ENCODE data around the gene CYP2R1. TPM values are rescaled to one million over a fixed set of nuclear protein-coding genes. Genes with fewer than 3 reads are reported as not detected.

The CYP2R1 gene
- total and polyA plus RNA-seq, 2 donors (not counting 3 experiments of a cell fraction or from before 2014, with no cell fraction given), result 5.8 to 8.0 TPM

DNA sequence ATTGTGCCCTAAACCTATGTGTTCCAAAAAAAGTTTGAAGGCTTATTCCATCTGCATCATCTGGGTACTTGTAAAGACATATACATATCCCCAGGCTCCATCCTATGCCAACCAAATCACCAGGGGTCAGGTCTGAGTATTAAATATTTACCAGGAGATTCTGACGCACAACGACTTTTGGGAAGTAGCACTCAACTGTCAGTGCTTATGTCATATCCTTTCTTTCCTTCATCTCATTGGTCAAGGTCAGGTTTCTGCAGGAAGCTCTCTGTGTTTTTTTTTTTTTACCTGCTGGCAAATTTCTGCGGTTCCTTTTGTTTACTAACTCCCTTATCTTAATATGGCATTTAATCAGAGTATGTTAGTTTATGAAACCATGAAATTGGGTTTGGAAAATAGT lies 22.5 kb upstream of the CYP2R1 start:
- Histone ChIP-seq H3K4me3 (replicated peaks in 1 of 3; ENCODE audit: insufficient read depth in 1 of 3, low read depth in 1 of 3, low read length in 3 of 3) (no peak overlapping the region), H3K4me2 (ENCODE audit: insufficient read depth, low read length) (no peak overlapping the region), H2AFZ (ENCODE audit: low read depth, low read length) (no peak overlapping the region), H3K4me1 (ENCODE audit: control insufficient read depth, extremely low read depth, insufficient read depth, low read length) (no peaks in the 10 kb centered on the region), H3K9me1 (replicated peaks; ENCODE audit: control insufficient read depth, extremely low read depth, insufficient read depth, low read length) (no peaks in the 10 kb centered on the region), H4K20me1 (replicated peaks; ENCODE audit: control insufficient read depth, extremely low read depth, insufficient read depth, low read length) (no peaks in the 10 kb centered on the region), H3K27ac (ENCODE audit: insufficient read depth, low read depth, low read length) (no peak overlapping the region), H3K79me2 (ENCODE audit: control insufficient read depth, insufficient read depth, low read length) (no peaks in the 10 kb centered on the region), H3K27me3 (ENCODE audit: control insufficient read depth in 2 of 2, insufficient read depth in 2 of 2, low read length in 2 of 2) (peaks cover 2 to 17% of the 10 kb centered on the region in 2 experiments), H3K36me3 (ENCODE audit: control insufficient read depth in 2 of 2, extremely low read depth in 1 of 2, insufficient read depth in 2 of 2, low read length in 2 of 2) (no peaks in the 10 kb centered on the region), H3K9me3 (replicated peaks; ENCODE audit: control insufficient read depth, insufficient read depth, low read length) (no peaks in the 10 kb centered on the region), H3K9ac (replicated peaks; ENCODE audit: extremely low read depth, insufficient read depth, low read length) (no peak overlapping the region)
- dilution Hi-C loops (cut with MboI; ENCODE audit: extremely low pct_ligation_motif_present, low sequenced_read_pairs) (no loop called here), intact Hi-C loops (cut with micrococcal nuclease) (no loop called here)
- CTCF ChIA-PET, result interaction anchor here (0.7 to 1.0 kb wide), 3 partner anchors 8 to 160 kb away, joined by 3 read pairs; no protein-coding TSS in a partner anchor
- no TSS peak for BruUV-seq (replicated peaks)
- TF ChIP-seq POLR2AphosphoS5 (IDR thresholded peaks at IDR 0.05; ENCODE audit: insufficient read depth, low read depth, low read length) (no peak), POLR2A (IDR thresholded peaks at IDR 0.05; ENCODE audit: low read depth, low read length) (no peak), MYC (IDR thresholded peaks at IDR 0.05; ENCODE audit: low read depth, low read length) (no peak)
- TF ChIP-seq, protein P1, sequence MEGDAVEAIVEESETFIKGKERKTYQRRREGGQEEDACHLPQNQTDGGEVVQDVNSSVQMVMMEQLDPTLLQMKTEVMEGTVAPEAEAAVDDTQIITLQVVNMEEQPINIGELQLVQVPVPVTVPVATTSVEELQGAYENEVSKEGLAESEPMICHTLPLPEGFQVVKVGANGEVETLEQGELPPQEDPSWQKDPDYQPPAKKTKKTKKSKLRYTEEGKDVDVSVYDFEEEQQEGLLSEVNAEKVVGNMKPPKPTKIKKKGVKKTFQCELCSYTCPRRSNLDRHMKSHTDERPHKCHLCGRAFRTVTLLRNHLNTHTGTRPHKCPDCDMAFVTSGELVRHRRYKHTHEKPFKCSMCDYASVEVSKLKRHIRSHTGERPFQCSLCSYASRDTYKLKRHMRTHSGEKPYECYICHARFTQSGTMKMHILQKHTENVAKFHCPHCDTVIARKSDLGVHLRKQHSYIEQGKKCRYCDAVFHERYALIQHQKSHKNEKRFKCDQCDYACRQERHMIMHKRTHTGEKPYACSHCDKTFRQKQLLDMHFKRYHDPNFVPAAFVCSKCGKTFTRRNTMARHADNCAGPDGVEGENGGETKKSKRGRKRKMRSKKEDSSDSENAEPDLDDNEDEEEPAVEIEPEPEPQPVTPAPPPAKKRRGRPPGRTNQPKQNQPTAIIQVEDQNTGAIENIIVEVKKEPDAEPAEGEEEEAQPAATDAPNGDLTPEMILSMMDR (IDR thresholded peaks at IDR 0.05; ENCODE audit: extremely low read depth in 1 of 2, insufficient read depth in 1 of 2, low read depth in 1 of 2, low read length in 2 of 2), result no peak
- POLR2A ChIA-PET, result no interaction called here
- FAIRE-seq (no peak), DNase-seq (ENCODE audit: low read depth, low spot score) (no peak)

DNA sequence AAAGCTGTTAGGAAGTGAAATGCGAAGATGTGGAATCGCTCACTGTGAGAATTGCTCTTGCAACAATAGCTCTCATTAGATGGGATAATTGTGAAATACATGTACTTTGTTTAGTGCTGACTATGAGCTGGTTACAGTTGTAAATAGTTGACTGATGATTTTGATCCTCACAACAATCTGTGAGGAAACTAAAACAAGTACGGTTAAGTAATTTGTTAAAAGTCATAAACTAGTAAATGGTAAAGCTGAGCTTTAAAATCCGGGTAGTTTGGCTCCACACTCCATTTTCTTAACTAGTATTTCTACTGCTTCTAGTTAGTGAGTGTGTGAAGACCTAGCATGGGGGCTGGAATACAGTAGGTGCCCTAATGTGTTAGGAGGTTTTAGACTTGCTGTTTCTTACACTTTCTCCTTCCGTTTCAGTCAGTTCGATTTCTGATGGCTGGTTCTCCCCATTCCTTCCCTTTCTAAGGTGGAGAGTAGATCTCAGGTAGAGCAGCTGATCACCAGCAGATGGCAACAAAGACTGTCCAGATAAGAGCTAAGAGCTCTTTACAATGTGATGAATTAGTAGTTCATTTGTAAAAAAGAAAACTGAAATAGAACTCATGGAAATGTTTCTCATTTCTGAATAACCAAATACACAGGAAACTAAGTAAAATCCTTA lies 16.3 kb upstream of the CYP2R1 start:
- DNase-seq (ENCODE audit: low read depth, low spot score) (peak; percentile 36), FAIRE-seq (no peak)
- no peak overlapping the region for H3K27ac ChIP-seq (ENCODE audit: insufficient read depth, low read depth, low read length)
- dilution Hi-C loops (cut with MboI; ENCODE audit: extremely low pct_ligation_motif_present, low sequenced_read_pairs) (no loop called here), intact Hi-C loops (cut with micrococcal nuclease) (loop anchor here (1.0 to 5.0 kb wide), 4 partner anchors 98 to 386 kb away; partner anchors contain the start of genes PDE3B and PSMA1)
- H2AFZ ChIP-seq (ENCODE audit: low read depth, low read length), result peak overlapping the region; percentile 40
- TF ChIP-seq JUN (IDR thresholded peaks at IDR 0.05; ENCODE audit: borderline replicate concordance, insufficient read depth, insufficient read length, low read depth), result no peak
- TF ChIP-seq, protein P1 (IDR thresholded peaks at IDR 0.05; ENCODE audit: extremely low read depth in 1 of 2, insufficient read depth in 1 of 2, low read depth in 1 of 2, low read length in 2 of 2), result peak; percentile 40 to 41
- H3K9me1 ChIP-seq (replicated peaks; ENCODE audit: control insufficient read depth, extremely low read depth, insufficient read depth, low read length), result no peaks in the 10 kb centered on the region
- H3K79me2 ChIP-seq (ENCODE audit: control insufficient read depth, insufficient read depth, low read length), result no peaks in the 10 kb centered on the region
- H3K27me3 ChIP-seq (ENCODE audit: control insufficient read depth in 2 of 2, insufficient read depth in 2 of 2, low read length in 2 of 2), result peaks cover 2 to 13% of the 10 kb centered on the region in 2 experiments
- CTCF ChIA-PET, result interaction anchor here (0.6 to 9.7 kb wide), 79 partner anchors 8 to 1705 kb away, joined by 3 to 833 read pairs (median 6); partner anchors contain the start of genes CALCB, CYP2R1 and PSMA1
- no TSS peak for BruUV-seq (replicated peaks)
- H3K9ac ChIP-seq (replicated peaks; ENCODE audit: extremely low read depth, insufficient read depth, low read length), result no peak overlapping the region
- no peak overlapping the region for H3K4me2 ChIP-seq (ENCODE audit: insufficient read depth, low read length)
- peaks cover 11% of the 10 kb centered on the region for H3K4me1 ChIP-seq (ENCODE audit: control insufficient read depth, extremely low read depth, insufficient read depth, low read length)
- POLR2A ChIA-PET, result interaction anchor here (1.8 to 1.9 kb wide), 2 partner anchors 17 to 118 kb away, joined by 7 to 10 read pairs; partner anchors contain the start of gene CYP2R1
- H3K36me3 ChIP-seq (ENCODE audit: control insufficient read depth in 2 of 2, extremely low read depth in 1 of 2, insufficient read depth in 2 of 2, low read length in 2 of 2), result no peaks in the 10 kb centered on the region
- H3K4me3 ChIP-seq (replicated peaks in 1 of 3; ENCODE audit: insufficient read depth in 1 of 3, low read depth in 1 of 3, low read length in 3 of 3), result no peak overlapping the region
- no peaks in the 10 kb centered on the region for H4K20me1 ChIP-seq (replicated peaks; ENCODE audit: control insufficient read depth, extremely low read depth, insufficient read depth, low read length)
- H3K9me3 ChIP-seq (replicated peaks; ENCODE audit: control insufficient read depth, insufficient read depth, low read length), result no peaks in the 10 kb centered on the region
